TTC549 (cell line): Measurements from ENCODE around the gene AP1AR.

Source experiments
- FAIRE-seq: peaks from 2 replicates; lab custom pipeline; 2012; peaks lifted over from hg19 to GRCh38; lab: Jason Lieb, UNC

AP1AR gene

DNA sequence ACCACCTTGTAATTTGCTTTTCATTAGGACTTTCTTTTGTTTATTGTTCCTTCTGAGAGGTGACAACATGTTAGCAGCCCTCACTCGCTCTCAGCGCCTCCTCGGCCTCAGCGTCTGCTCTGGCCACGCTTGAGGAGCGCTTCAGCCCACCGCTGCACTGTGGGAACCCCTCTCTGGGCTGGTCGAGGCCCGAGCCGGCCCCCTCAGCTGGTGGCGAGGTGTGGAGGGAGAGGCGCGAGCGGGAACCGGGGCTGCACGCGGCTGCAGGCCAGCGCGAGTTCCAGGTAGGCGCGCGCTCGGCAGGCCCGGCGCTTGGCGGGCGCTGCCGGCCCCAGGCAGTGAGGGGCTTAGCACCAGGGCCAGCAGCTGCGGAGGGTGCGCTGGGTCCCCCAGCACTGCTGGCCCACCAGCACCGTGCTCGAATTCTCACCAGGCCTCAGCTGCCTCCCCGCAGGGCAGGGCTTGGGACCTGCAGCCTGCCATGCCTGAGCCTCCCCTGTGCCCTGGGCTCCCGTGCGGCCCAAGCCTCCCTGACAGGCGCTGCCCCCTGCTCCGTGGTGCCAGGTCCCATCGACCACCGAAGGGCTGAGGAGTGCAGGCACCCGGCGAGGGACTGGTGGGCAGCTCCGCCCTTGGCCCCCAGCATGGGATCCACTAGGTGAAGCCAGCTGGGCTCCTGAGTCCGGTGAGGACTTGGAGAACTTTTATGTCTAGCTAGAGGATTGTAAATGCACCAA lies 9.2 kb upstream of the AP1AR start:
- no peak for FAIRE-seq

DNA sequence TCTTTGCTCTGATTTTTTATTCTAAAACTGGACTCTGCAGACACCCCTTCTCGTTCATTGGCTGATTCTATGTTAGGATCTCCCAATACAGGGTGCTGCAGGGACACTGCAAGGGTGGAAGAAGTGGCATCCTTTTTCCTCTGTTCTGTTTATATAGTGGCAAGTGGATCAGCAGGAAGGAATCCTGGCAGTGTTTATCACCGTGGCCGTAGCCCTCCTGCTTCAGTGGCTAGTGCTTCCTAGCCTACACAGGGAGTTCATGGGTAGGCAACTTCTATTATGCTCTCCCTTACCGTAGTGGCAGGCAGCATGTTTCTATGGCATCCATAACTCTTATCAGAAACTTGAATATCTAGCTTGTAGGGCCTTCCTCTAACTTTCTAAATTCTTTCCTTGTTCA lies 6.4 kb upstream of the AP1AR start:
- no peak for FAIRE-seq

DNA sequence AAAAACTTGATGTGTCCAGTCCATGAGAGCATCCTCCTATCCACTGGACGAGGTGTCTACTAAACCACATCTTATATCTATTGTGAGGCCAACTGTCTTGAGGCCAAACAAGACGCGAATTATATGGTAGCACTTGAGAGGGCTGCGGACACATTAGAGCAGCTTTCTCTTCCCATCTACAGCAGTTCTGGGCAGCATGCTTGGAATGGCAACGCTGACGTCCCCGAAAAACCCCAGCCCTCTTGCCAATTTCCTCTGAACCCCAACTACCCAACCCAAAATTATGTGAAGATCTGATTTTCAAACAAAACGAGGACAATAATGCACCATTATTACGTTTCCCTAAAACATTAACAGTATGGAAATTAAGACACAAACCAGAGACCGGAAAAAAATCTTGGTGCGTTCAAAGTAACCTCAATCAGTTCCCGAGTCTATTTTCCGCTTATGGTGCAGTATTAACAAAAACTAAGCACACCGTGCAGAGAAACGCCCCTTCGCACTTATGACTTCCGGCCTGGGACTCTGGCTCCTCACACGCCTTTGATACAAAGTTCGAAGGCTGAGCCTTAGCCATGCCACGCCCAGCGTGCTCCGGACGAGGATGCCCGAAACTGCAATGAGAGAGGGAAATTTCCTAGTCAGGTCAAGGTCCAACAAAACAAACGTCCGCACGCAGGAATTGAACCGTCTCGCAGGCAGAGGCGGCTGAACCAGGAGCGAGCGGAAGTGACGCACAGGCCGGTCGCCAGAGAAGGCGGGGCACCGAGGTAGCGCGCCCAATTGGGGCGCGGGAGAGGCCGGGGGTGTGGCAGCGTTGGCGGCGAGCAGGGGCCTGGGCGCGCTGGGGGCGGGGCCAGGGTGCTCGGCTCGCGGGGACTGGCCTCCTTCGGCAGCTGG lies 458 bp upstream of the AP1AR start:
- FAIRE-seq, result peak; percentile 95

DNA sequence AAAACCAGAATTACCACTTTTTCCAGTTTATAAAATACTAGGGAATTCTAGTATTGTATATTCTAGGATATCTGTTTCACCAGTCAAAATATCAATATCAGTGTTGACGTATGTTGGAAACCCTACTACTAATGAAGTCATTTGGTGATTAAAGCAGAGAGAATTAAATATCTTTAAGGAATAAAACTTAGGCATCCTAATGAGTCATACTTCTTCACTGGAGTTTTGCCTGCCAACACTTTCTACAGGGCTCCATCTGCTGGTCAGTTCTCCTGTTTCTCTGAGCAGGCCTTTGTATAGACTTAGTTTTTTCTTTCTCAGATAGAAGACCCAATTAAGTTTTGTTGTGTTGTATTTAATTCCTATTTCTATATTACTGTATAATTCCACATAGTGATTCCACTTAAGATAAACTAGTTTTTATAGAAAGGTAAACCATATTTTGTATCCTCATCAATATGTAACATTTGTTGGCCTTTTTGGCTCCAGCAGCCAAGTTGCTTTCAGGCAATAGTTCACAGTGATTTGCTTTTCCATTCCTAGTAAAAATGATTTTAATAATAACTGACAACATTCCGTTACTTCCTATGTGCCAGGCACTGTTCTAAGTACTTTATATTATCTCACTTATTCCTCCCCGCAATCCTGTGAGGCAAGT lies 3.5 kb downstream of the AP1AR start:
- FAIRE-seq, result peak; percentile 91

DNA sequence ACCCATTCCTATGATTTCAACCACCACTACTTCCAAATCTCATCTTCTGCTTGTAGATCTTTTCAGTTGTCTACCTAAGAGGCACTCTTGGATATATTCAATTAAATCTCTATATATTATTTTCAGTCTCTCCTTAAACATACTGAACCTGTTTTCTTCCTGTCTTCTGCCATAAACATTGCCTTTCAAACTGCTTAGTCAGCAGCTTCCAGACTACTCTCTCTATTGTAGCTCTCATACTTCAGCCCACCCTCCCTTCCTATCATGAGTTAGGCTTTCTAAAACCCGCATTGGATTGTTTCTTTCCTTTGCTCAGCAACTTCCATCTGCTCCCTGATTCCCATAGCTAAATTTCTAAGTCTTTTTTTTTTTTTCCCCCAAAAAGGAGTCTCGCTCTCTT lies 4.5 kb downstream of the AP1AR start:
- FAIRE-seq, result no peak

DNA sequence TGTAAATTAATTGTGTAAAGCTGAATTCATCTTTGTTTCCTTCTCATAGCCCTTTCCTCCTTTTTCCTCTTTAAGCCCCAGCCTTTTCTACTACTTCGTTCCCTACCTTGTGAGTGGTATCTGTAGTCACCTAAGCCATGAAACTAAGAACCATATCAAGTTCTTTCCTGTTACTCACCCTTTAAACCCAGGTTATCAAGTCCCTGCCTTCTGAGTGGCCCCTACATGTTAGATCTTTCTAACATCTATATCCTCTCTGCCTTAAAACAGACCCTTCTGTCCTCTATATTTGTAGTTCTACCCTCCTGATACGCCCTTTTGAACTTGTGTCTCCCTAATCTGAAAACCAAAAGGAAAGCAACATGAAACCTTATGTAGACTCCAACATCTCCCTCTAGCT lies 7.2 kb downstream of the AP1AR start:
- no peak for FAIRE-seq

DNA sequence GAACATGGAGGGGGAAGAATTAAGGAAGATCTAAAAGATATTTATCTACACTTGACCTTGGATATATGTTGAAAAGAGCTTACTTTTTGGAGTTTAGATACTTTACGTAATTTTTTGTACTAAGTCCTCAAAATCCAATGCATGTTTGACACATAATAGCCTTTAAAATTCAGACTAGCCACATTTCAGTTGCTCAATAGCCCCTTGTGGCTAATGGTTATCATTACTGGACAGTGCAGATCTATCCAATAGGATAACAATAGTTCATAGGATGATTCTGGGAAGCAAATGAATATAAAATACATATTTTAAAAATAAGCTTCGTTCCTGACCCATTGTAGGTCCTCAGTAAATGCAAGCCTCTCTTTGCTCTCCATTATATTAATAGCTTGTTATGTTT lies 13.8 kb downstream of the AP1AR start:
- no peak for FAIRE-seq

DNA sequence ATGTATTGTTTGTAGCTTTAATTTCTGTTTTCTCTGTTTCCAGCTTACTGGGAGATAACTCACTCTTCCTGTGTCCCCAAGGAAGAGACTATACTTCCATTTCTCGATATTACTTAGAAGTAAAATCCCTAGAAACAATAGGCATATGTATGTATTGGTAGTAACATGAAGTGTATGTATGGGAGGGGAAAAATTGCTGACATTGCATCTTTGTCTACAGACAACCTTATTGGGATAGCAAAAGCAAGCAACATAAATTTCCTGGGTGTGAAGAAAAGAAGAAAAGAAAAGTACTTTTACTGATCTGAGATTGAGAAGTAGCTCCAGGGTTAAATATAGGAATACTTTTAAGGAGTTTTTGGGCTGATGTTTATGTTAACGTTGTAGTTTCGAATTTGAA lies 15.4 kb downstream of the AP1AR start:
- no peak for FAIRE-seq

DNA sequence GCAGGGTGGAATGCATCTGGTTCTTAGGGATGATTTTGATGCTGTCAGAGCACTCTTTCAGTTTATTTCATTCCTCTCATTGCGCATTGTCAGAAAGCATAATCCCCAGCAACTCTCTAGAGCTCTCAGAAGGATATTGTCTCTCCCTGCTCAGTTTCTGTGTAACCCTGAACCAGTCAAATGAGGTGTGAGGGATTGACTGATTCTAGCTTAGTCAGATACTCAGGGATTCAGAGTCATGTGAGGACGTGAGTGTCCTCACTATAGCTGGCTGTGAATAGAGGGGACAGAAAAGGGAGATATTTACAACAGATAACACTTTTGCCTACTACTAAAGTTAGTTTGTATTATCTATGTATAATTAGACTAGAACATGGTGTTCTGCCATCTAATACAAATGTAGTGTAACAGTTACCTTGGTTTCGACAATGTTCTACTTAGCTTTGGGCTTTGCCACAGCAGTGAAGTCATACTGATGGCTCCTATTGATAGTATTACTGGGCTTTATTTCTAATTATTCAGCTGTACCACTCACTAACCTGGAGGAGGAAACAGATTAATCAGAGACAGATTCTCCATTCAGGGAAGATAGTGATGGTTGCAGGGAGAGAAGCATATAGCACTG lies 19.5 kb downstream of the AP1AR start:
- no peak for FAIRE-seq

DNA sequence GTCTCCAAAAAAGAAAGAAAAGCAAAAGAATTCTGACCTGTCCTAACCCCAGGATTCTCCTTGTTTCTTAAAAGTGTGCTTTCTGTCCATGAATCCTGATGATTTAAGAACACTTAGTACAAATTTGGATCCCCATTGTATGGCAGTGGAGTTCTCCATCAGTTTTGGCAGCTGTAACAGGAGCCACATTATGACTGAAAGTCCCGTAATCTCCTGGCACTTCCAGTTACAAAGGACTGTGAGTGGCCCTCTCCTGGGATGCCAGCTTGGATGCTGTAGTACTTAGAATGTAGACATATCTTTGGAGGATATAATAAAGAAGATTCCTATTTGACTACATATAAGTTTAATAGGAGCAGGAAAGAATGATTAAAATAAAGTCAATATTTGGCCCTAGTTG lies 20.6 kb downstream of the AP1AR start:
- FAIRE-seq, result no peak

DNA sequence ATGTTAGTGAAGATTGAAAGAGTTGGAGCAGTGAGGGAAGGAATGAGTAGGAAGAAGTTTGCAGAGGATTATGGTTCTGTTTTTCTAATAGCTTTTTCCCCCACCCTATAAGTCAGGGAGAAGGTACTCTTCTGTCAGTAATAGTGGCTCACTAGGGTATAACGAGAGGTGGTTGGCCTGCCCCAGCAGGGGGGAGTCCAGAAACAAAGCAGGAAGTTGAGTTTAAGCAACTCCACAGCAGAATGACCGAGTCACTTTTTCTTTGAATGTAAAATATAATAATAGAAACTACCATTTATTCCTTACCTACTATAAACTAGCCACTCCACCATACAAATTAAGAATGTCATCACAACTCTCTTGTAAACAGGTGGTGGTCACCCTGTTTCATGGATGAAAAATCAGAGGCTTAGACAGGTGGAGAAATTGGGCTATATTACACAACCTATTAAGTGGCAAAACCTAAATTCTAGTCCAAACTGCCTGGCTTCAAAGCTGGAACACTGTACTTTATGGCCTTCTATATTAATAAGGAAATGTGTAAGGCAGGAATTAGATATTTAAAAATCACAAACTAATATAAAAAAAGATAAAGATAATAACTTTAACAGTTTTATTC lies 21.9 kb downstream of the AP1AR start:
- FAIRE-seq, result no peak

DNA sequence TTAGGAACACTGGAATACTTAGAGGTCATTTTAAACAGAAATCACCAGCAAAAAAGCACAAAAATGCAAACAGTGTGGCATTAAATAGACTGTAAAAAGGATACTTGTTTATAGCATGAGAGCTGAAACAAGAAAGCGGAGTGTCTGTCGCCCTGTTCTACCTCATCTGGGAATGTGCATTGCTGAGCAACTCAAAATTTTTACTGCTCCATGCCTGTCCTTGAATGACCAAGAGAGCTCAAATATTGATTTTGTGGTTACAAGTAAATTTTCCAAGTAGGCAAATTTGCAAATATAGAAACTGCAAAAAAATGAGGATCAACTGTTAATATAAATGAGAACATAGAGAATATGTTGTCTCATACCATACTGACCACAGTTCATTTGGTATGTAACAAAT lies 25.5 kb downstream of the AP1AR start:
- no peak for FAIRE-seq

DNA sequence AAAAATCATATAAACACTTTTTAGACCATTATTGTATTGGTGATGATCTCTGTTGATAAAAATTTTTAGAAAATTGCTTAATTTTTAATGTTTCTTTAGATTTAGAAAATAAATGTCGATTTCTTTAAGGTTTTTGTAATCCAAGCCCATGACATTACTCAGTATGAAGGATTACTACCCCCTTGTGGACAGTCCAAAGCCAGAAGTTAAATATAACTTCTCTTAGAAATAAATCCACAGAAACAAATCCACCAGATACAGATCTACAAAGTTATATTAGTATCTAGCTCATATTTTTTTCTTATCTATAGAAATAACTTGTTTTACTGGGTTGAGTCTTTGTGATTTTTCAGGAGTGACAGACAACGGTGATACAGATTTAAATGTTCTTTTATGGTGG lies 35.2 kb downstream of the AP1AR start:
- peak; percentile 91 for FAIRE-seq

DNA sequence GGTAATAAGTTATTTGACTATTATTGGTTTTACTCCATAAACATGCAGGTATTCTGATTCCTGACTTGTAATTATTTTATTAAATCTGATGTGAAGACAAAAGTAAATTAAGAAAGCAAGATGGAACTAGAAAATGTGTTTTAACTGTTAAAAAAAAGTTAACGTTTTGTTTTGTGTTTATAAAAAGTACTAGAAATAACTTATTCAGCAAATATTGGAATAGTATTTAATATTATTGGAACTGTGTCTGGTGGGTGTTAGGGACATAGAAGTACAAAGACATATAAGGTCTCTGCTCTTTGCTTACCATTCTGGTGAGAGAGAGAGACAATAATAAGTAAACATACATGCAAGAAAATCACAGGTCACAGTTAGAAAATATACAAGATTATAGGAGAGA lies 38.5 kb downstream of the AP1AR start:
- peak; percentile 51 for FAIRE-seq

DNA sequence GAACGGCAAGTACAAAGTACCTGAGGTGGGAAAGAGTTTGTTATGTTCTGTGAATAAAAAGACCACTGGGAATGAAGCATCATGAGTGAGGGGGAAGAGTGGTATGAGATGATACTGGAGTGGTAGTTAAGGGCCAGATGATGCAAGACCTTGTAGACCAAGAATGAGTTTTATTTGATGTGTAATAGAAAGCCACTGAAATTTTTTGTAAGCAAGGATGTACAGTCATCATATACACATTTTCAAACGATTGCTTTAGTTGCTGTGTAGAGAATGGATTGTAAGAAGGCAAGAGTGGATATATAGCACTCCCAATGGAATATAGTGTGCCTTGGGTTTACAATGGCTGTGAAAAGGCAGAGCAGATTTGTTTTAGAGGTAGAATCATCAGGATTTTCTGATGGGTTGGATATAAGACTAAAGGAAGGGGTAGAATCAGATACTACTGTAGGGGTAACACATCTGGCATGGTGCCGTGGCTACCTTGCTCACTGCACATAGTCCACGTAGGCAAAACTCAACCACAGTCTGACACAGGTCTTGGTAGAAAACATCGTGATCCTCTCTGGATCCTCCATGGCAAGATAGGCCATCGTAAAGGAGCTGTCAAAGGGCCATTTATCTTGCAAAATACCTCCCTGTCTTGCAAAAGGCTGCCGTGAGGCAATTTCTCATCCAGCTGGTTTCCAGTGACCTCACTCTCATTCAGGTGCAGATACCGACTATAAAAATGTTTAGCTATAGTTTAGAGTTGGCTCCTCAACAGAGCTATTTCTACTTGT lies 39.2 kb downstream of the AP1AR start:
- FAIRE-seq, result no peak

DNA sequence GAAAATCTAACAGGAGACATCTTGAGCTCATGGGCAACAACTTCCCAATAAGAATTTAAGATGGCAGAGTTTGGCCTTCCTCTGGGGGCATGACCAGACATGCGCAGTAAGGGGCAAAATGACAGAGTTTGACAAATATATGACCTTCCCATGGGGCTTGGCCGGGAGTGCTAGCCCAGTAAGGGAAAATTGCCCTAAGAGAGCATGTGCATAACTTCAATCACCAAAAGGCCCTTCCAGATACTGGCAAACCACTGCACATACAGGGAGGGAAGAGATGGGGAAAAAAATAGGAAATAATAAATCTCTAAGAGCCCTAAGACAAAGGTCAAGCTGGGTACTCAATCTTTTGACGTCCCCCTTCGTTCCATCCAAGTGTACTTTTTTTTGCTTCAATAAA lies 40.7 kb downstream of the AP1AR start:
- FAIRE-seq, result no peak

DNA sequence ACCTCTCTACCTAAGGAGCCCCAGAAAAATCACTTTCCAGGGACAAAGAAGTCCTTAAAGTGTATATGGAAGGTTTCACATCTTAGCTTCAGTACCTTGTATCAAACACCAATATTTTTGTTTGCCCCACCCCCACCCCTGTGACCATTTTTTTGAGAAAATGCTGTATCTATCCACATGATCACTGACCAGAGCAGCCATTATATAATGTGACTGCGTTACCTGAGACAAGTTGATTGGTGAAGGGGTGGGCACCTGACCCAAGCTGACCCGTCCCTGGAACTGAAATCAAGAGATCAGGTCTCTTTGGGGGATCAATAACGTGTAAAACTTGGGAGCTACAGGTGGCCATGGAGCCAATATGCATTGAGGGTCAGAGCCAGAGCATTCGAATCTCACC lies 43.4 kb downstream of the AP1AR start:
- no peak for FAIRE-seq

DNA sequence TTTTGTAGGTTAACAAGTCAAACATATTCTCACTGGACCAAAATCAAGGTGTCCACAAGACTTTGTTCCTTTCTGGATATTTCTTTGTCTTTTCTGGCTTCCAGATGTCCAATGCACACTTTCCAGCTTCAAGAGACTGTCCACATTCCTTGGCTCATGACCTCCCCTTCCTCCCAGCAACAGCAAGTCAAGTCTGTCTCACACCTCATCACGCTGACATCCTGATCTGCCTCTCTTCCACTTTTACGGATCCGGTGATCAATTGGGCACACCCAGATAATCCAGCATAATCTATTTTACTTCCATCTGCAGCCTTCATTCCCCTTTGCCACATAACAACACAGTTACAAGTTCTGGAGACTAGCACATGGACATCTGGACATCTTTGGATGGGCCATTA lies 44.5 kb downstream of the AP1AR start:
- FAIRE-seq, result no peak

DNA sequence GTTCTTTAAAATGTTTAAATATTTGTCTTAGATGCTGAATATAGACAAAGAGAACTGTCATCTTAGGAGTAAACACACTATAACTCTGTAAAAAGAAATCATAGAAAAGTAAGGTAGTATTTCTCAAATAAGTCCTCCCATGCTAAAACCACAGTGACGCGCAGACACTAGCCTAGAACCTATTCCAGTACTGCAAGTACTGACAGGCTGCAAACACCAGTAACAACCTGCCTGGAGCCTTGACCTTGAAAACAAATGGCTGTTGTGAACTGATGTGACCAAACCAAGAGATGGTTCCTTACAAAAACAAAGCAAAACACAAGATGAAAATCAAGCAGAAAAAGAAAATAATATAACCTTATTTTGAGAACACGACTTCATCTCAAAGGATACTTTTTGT lies 45.6 kb downstream of the AP1AR start:
- FAIRE-seq, result no peak

DNA sequence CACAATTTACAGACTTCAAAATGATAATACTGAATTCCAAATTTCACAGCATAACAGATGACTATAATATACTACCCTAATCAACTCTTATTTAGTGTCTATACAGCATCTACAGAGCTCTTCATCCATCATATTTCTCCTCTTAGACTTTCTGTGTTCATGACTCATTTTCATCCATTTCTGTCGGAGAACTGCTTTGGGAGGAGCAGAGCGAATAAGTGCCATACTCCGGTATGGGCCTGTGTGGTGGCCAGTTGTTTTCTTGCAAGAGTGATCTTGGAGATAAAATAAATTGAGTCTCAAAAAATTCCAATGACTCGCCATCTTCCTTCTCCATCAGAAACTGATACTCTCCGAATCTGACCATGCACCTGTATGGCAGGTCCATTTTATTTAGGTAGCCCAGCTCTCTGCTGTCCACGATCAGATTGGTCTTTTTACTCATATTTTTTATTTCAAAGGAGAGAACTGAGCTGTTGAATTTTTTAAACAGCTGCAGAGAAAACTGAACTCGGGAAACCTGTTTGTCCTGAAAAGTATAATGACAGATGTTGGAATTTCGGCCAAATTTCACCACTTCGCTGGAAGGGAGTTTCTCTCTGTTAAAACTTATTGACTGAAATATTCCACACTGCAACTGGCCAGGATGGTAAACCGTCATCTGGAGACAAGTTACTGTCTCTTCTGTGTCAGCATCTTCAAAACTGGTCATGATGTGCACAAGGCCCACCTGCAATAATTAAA lies 46.3 kb downstream of the AP1AR start:
- no peak for FAIRE-seq
